GM18870 (cell line): Measurements from ENCODE around the gene SRPX.

Experiments used
- ATAC-seq: cut with Tn5 transposase; IDR thresholded peaks from one replicate; pipeline ENCODE4 v1.9.1; 2021; ENCODE audit warnings: moderate library complexity; ENCODE audit not compliant: unreplicated experiment

Gene SRPX, protein sequence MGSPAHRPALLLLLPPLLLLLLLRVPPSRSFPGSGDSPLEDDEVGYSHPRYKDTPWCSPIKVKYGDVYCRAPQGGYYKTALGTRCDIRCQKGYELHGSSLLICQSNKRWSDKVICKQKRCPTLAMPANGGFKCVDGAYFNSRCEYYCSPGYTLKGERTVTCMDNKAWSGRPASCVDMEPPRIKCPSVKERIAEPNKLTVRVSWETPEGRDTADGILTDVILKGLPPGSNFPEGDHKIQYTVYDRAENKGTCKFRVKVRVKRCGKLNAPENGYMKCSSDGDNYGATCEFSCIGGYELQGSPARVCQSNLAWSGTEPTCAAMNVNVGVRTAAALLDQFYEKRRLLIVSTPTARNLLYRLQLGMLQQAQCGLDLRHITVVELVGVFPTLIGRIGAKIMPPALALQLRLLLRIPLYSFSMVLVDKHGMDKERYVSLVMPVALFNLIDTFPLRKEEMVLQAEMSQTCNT

DNA sequence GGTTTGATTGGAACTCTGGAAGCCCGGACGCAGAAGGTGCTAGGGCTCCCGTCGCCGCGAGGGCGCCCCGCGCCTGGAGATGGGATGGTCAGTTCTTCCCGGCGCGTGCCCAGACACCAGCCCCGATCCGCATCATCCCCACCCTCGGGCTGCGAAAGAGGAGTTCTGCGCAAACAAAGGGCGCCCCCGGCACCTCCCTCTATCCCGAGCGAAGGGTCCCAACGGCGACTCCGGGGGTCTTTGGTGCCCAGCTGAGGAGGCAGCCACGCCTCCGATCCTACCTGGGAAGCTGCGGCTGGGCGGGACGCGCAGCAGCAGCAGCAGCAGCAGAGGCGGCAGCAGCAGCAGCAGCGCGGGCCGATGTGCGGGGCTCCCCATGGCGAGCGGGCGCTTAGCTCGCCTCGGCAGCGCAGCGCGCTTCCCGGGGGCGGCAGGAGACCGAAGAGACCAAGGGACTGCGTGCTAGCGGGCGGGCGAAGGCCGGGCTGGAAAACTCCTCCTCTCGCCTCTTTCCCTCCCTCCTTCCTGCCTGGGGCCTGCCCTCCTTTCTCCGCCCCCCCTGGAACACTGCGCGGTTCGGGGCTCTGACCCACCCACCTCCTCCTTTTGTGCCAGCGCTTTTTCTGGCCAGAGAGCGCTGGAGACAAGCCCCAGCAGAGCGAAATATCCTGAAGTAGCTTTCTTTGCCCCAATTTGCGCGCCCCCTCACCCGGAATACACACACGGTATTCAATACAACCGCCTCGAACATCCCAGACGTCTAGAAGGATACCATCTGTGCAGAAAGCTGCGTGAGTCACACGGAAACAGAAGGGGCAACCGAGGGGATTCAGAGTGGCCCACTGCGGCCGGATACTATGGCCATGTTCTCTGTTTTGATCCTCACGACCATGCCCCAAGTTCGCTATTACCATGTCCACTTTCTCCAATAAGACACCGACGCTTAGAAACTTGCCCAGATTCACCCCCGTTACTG, at the start of gene SRPX:
Gene SRPX, minus strand, starts transcription at position 457 of the 976 bp plus-strand sequence. Its CDS starts 79 bp downstream, at position 378.
- no peak for ATAC-seq

DNA sequence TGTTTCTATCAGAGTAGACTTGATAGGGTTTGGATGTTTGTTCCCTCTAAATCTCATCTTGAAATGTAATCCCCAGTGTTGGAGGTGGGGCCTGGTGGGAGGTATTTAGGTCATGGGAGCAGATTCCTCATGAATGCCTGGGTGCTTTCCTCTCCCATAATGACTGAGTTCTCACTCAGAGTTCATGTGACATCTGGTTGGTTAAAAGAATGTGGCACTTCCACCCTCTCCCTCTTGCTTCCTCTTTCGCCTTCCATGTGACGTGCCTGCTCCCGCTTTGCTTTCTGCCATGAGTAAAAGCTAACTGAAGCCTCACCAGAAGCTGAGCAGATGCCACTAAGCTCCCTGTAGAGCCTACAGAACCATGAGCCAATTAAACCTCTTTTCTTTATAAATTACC, 47.3 kb upstream of the SRPX start:
- ATAC-seq = no peak

DNA sequence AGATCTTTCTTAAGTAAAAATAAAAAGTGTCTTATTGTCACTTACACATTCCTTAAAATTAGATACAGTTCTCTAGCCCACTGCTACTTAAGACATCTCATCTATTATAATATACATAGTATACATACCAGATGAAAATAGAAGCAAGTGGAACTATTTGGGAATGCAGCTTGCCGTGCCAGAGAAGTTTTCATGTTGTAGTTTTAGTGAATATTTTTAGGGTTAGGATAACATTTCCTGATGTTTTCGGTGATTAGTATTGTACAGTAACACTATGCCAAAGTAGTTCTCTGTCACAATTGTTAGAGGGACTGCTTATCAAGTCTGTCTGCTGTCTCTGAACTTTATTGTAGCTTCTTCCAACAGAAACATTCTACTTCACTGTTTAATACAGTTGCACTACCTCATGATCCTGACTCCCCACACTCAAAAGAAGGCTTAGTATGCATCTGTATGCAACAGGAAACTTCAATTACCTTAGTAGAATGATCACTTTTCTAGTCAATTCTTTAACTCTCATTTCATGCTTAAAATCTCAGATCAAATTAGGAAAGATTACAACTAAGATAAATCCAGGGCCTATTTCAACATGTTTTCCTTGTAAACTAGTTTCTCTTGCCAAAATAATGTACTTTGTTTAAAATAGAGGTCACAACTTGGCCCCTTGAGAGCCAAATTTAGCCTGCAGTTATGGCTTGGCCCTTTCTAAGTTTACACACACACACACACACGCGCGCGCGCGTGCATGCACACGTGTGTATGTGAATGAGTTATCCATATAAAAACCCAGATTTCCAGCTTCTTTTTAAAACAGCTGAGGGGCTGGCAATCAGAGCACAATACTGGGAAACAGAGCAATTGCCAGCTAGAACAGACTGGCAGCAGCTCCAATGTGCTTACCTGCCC, 42.3 kb upstream of the SRPX start:
- ATAC-seq = no peak

DNA sequence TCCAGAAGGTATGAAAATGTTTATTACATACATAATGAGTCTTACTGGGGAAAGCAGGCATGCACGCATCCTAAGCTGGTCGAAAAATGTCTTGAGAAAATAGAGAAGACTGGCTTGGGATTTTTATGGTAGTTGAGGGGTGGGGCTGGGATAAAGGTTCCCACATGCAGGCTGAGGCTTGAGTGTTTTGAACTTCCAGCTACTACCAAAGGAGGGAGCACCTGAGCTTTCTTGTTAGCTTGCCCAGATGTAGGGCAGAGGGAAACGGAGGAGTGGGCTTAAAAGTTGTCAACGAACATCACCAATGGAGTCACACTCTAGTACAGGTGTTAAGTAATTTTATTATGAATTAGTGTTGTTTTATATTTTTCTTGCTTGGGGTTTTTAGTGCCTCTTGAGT, 39.6 kb upstream of the SRPX start:
- no peak for ATAC-seq

DNA sequence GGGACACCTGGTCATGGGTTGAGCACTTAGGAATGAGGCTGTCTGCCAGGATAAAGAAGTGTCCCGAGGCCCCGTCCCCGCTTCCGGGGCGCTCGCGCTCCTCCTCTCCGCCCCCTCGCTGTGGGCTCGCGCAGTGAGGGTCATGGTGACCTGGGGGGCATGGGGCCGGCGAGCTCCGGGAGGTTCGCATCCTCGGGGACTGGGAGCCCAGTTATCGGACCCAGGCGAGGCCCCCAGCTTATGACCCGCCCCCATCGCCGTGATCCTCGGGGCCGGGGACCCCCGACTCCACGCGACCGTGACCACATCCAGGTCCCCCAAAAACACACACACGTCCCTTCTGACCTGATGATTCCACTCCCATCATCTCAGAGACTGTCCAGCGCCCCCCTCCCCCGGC, 35.3 kb upstream of the SRPX start:
- no peak for ATAC-seq

DNA sequence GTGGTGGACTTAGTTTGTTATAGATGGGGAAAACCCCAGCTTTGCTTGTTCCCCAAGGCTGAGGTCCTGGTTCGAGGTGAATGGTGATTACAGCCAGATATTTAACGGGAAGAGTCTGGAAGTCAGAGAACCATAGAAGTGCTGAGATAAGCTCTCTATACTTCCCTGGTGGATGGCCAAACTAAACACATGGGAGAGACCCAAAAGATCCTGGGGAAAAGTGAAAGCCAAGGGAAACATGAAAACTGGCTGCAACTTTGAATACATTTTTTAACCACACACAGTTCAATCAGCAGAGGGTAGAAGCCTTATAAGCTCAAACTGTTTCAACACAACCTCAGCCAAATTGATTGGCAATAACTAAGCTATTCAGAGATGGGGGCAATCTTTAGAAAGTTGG, 29.3 kb upstream of the SRPX start:
- no peak for ATAC-seq

DNA sequence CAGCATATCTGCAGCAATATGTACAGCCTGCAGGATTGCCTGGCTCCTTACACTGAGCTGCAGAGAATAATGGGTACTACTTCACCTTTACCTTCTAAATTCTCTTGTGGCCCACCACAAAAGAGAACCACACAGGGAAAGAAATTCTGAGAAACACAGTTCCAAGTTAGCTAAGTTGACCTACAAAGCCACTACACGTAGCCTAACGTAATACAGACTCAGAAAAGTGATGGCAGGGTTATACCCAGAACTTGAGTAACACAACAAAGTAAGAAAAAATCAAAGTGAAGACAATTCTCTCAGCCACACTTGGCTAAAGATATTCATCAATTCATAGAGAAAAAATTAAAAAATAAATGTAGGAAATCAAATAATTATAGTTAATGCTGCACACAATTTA, 26.4 kb upstream of the SRPX start:
- ATAC-seq = no peak

DNA sequence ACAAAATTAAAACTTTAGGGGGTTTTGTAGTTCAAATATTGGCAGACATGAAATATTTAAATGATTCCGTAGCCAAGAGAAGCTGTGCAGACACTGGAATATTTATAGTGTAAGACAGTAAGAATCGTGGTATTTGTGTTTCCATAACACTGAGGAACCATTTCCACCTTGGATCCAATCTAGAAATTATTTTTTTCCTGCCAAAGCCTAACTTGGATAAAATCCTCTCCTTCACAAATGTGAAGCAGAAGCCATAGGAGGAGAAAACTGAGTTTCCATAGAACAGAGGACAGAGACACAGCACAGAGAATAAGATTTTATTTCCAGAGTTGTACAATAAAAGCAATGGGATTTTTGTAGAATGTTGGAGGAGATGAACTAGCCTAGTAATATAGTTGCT, 19.9 kb upstream of the SRPX start:
- no peak for ATAC-seq

DNA sequence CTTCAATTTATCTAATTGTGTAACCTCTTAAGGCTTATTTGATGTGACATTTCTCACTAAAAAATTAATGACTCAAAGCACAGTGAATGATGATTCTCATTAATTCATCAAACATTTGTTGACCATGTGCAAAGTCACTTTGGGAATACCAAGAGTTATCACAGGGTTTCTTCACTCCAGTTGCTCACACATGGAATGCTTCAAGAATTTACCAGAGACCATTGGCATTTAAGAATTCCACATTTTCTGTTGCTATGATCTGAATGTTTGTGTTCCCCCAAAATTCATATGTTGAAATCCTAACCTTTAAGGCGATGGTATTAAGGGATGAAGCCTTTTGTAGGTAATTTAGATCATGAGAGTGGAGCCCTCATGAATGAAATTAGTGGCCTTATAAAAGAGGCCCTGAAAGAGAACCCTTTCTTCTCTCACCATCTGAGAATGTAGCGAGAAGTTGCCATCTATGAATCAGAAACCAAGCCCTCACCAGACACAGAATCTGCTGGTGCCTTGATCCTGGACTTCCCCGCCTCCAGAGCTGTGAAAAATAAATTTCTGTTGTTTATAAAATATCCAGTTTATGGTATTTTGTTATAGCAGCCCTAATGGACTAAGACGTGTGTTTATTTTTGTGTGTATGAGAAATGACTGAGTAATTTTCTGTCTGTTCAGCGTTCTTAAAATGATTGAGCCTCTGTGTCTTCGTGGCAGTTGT, 16.4 kb upstream of the SRPX start:
- no peak for ATAC-seq

DNA sequence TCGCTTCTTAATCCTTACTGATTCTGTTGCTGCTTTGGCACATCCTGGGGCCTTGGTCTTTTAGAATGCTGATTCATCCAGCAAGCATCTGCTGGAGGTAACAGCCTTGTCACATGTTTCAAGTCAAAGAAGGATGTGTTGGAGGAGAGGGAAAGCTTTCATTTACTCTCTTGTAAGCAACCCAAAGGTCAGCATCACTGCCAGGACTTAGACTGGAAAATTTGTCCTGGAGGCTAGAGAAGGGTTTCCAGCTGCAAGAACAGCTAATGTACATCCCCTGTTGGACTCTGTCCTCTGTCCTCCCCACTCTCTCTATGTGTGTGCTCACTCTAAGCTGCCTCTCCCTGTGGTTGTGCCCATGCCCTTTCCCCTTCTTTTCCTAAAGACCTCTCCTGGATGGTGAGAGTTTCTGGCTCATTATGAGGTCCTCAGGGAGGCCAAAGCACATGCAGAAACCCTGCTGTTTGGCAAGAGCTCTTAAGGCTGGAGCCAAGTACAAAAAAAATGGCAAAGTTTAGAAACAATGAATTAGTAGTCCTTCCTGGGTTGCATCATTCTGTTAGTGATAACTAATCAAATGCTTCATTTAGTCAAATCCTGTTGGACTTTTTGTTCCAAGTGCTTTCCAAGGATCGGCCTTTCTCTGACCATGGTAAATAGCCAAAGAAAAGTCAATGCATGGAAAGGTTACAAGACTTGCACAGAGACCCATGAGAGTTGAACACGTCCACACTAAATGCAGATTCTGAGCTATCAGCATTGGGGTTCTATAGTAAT, 13.4 kb upstream of the SRPX start:
- ATAC-seq = no peak

DNA sequence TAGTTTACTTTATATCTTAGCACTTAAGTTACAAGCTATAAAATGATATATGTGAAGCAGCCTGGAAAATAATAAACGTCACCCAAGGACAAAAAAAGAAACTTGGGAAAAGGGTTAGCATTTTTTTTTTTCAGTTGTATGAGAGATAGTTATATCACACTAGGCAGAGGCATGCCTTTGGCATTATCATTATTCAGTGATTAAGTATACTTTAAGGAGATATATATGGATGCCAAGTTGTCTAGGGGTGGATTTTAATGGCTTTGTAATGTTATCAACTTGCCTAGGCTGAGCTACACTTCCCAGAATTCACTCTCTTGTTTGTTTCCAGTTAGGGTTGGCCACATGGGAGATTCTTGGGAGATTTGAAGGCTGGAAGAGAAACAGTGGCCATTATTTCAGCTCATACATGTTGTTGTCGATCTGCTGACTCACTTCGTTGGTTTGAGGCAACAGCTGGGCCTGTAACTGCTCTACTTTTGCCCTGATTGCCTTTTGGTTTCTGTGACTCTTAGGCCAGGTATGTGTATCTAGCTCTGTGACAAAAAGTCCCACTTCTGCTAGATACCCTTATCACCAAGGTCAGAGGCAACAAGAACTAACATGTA, 11.5 kb upstream of the SRPX start:
- no peak for ATAC-seq

DNA sequence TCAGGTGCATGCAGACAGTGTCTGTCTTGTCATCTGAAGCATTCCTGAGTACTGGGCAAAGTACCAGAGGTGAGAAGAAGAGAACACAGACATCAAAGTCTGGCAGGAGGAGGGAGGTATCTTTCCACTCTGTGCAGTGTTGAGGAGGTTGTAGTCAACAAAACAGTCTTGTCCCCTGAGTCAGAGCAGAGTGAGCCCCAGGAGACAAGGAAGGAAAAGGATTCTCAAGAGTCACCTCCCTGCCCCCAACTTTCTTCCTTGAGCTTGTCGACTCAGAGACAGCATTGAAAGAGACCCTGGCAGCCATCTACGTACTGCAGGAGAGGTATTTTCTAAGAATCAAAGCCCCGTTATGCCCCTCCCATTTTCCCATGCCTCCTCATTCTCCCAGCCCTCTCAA, 4.4 kb upstream of the SRPX start:
- ATAC-seq = no peak

DNA sequence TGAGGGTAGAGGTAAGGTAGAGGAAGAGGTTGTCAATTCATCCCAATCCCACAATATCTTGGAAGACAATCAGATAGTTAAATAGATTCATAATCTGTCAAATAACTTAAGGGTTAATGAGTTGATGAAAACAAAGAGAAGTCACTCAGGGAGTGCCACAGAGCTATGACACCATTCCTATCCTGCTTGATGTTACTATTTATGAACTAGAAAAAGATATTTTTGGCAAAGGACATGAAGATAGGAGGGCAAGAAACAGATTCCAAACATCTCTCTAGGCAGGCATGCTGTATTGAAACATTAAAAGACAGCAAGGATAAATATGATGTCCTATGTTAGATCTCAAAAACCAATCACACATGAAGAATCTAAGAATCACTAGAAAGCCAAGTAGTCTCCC, 3.5 kb upstream of the SRPX start:
- ATAC-seq = no peak

DNA sequence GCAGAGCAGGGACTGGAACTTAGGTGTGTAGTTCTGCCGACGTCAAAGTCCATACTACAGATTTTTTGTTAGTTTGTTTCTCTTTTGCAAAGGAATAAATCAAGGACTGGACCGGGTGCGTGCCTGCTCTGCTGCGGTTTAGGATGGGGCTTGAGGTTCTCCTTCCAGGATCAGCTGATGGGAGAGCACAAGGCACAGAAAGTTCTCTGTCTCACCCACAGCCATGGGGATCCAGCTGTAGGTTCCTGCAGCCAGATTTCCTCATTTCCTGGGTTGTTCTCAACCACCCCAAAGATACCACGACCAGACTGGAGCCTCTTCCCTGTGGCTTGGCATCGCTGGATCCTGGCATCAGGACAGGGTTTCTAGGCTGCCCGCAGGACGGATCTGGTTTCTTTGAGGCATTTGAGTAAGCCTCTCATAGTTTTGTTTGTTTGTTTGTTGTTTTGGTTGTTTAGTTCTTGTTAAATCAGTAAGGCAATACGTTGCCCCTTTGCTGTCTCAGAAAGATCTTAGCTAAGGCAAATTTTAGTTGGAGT, 789 bp upstream of the SRPX start:
- no peak for ATAC-seq

DNA sequence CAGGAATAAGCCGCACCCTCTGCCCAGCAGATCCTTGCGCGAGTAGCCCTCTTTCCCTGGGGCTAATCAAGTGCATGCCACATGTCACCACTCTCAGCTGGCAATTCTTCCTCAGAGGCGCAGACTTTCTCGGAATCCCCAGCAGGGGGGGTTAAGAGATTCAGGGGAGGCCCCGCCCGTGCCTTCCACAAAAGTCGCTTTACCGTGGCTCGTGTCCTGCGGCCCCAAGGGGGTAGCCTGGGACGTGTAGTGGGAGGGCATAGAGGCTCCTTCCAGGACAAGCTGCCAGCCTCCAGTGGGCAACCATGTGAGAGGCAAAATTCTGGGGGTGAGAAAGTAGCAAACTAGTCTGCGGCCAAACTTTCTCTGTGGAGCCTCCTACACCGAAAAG, 652 bp downstream of the SRPX start:
- ATAC-seq = no peak

DNA sequence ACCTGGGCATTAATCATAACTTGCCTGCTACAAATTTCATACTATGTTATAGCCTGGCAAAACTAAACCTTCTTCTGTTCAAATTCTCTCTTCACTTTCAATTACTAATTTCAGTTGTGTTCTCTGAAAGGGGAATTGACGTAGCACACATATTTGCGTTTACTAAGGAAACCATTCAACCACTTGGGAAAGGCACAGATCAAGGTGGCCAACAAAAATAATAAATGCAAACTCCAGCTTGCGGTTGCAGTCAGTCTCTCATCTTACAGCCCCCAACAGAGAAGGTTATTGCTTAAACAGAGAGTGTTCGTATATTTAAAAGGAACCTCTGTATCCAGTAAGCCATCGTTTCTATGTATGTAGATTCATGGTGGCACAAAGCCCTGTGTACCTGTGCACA, 4.0 kb downstream of the SRPX start:
- no peak for ATAC-seq

DNA sequence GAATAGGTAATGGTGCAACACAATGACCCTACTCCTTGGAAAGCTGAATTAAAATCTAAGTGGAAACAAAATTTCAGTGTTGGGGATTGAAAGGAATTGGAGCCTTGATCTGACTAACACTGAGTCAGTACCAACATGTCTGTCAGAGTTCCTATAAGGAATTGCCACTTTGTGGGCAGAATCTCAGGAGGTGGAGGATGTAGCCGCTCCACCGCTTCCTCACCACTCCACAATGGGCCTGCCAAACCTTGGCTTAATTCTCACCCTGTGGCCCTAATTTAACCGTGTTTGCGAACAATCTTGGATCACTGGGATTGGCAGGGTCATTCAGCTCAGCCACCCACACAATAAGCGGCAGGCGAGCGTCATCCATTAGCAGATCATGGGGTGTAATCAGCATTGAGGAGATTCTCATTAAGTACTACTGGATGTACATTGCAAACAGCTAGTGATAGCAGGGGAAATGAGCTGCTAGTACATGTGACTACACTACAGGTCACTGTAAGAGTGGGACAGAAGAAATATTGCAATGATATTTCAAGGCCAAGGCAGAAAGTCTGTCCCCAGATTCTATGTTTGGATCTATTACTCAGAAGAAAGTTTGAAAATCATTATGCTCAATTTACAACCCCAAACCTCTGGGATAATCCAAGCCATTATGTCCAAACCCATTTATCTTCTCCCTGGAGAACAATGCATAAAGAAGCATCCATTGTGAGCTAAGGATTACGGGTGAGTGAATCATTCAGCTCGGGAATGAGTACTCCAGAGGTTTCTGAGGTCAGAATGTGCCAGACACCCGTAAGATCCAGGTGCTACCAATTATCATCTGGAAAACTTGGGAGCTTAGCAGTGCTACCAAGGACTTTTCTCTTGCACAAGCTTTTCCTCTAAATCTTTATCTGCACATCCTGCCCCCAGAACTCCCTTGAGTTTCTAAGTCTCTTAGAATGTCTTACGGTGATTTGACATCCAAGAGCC, 5.8 kb downstream of the SRPX start:
- no peak for ATAC-seq

DNA sequence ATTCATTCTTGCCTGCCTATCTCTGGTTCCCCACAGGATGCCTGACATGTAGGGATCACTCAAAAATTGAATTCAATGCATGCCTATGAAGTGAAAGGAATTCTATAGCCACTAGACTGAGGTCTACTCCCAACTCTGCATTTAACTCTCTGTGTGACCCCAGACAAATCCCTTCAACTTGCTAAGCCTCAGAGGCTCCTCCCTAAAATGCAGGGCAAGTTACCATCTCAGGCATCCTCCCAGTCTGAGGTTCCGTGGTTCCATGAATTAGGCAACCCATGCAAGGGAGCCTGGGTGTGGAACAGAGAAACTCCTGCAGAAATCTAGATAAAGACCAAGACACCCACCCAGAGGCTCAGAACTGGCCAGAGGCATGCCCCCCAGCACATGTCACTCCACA, 6.6 kb downstream of the SRPX start:
- ATAC-seq = no peak
